ENCODE measurements around the gene GALNT7.

GALNT7 gene

DNA sequence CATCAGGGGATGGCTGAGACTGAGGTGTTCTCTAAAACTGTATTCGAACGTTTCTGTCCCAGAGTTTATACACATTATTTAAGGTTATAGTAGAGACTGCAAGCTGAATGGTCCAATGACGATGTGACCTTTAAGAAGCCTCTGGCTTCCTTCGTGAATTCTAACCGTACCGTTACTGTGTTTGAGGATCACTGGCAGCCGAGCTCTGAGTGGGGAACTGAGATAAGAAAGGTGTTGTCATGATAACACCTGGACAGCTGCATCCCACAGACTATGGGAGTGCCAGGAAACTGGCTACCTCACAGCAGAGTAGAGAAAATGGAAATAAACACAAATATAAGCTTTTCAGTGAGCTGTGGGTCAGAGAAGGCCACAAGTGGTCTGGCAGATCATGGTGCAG, 106.5 kb downstream of the GALNT7 start:
- TF ChIP-seq EZH2phosphoT487 (conservative IDR thresholded peaks at IDR 0.05; ENCODE audit: low read length): no peak
- TF ChIP-seq, protein P1, sequence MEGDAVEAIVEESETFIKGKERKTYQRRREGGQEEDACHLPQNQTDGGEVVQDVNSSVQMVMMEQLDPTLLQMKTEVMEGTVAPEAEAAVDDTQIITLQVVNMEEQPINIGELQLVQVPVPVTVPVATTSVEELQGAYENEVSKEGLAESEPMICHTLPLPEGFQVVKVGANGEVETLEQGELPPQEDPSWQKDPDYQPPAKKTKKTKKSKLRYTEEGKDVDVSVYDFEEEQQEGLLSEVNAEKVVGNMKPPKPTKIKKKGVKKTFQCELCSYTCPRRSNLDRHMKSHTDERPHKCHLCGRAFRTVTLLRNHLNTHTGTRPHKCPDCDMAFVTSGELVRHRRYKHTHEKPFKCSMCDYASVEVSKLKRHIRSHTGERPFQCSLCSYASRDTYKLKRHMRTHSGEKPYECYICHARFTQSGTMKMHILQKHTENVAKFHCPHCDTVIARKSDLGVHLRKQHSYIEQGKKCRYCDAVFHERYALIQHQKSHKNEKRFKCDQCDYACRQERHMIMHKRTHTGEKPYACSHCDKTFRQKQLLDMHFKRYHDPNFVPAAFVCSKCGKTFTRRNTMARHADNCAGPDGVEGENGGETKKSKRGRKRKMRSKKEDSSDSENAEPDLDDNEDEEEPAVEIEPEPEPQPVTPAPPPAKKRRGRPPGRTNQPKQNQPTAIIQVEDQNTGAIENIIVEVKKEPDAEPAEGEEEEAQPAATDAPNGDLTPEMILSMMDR (IDR thresholded peaks at IDR 0.05; ENCODE audit: insufficient read depth, low read length, poor library complexity, severe bottlenecking): no peak
- no peaks in the 10 kb centered on the region for H3F3A ChIP-seq (ENCODE audit: insufficient read depth)
- H4K20me1 ChIP-seq (ENCODE audit: low read depth, low read length): no peaks in the 10 kb centered on the region
- H3K79me2 ChIP-seq (ENCODE audit: insufficient read depth, low read length): no peaks in the 10 kb centered on the region; the same call in 1 of the 2 replicates
- no peaks in the 10 kb centered on the region for H3K27me3 ChIP-seq (ENCODE audit: low read length)
- H2AFZ ChIP-seq (ENCODE audit: low read depth, low read length, severe bottlenecking): no peak overlapping the region
- H3K4me3 ChIP-seq (ENCODE audit: insufficient read depth, low read length, poor library complexity, severe bottlenecking): no peak overlapping the region
- H3K9ac ChIP-seq (ENCODE audit: low read length): no peak overlapping the region
- no peaks in the 10 kb centered on the region for H3K9me3 ChIP-seq (ENCODE audit: insufficient read depth, low read length)
- H3K9me2 ChIP-seq (replicated peaks; ENCODE audit: insufficient read depth, low read length): no peaks in the 10 kb centered on the region
- H3K27ac ChIP-seq (ENCODE audit: low read depth, low read length): no peak overlapping the region
- no peak overlapping the region for H3K4me2 ChIP-seq (ENCODE audit: low read depth, low read length, poor library complexity, severe bottlenecking)
- H3K36me3 ChIP-seq (ENCODE audit: low read length): no peaks in the 10 kb centered on the region

DNA sequence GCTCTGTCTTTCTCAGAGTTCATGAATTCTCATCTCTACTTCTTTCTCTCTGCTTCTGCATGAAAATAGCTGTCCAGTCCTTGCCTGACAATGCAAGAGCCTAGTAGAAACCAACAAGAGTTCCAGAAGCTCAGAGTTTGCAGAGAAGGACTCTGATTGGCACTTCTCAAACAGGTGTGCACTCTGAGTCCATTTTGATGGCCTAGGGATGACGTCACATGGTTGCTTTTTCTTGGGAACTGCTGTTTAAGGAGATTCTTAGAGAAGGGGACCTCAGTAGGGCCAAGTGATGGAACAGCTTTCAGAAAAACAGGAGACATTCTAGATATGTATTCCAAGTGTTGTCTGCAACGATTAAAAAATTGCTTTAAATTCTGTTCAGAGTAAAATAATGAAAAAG, 108.7 kb downstream of the GALNT7 start:
- H3K79me2 ChIP-seq (ENCODE audit: insufficient read depth, low read length): no peaks in the 10 kb centered on the region; the same call in 1 of the 2 replicates
- no peaks in the 10 kb centered on the region for H3K36me3 ChIP-seq (ENCODE audit: low read length)
- no peak overlapping the region for H2AFZ ChIP-seq (ENCODE audit: low read depth, low read length, severe bottlenecking)
- H4K20me1 ChIP-seq (ENCODE audit: low read depth, low read length): no peaks in the 10 kb centered on the region
- no peaks in the 10 kb centered on the region for H3F3A ChIP-seq (ENCODE audit: insufficient read depth)
- H3K9ac ChIP-seq (ENCODE audit: low read length): no peak overlapping the region
- no peak for TF ChIP-seq EZH2phosphoT487 (conservative IDR thresholded peaks at IDR 0.05; ENCODE audit: low read length)
- TF ChIP-seq, protein P1 (IDR thresholded peaks at IDR 0.05; ENCODE audit: insufficient read depth, low read length, poor library complexity, severe bottlenecking): no peak
- no peaks in the 10 kb centered on the region for H3K9me3 ChIP-seq (ENCODE audit: insufficient read depth, low read length)
- H3K27ac ChIP-seq (ENCODE audit: low read depth, low read length): no peak overlapping the region
- no peaks in the 10 kb centered on the region for H3K9me2 ChIP-seq (replicated peaks; ENCODE audit: insufficient read depth, low read length)
- H3K4me2 ChIP-seq (ENCODE audit: low read depth, low read length, poor library complexity, severe bottlenecking): no peak overlapping the region
- H3K4me3 ChIP-seq (ENCODE audit: insufficient read depth, low read length, poor library complexity, severe bottlenecking): no peak overlapping the region
- no peaks in the 10 kb centered on the region for H3K27me3 ChIP-seq (ENCODE audit: low read length)

DNA sequence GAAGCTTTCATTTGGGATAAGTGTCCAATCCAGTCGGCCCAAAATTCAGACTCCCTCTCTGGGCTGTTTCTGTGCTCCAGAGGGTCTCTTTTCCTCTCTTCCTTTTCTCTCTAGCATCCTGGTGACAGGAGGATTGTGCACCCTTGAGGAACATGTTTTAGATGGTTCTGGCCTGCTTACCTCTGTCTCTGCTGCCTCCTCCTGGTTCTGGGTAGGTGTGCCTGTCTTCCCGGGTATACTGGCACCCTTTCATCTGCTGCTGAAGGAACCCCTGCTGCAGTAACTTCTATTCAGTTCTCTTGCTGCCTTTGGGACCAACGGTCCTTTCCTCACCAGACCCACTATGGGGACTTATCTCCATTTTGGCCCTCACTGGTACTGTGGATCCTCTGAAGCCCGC, 112.4 kb downstream of the GALNT7 start:
- Histone ChIP-seq H3K9me3 (ENCODE audit: insufficient read depth, low read length) (no peaks in the 10 kb centered on the region), H3K27me3 (ENCODE audit: low read length) (no peaks in the 10 kb centered on the region), H3K4me3 (ENCODE audit: insufficient read depth, low read length, poor library complexity, severe bottlenecking) (no peak overlapping the region), H3K9me2 (replicated peaks; ENCODE audit: insufficient read depth, low read length) (no peaks in the 10 kb centered on the region), H3K27ac (ENCODE audit: low read depth, low read length) (no peak overlapping the region), H2AFZ (ENCODE audit: low read depth, low read length, severe bottlenecking) (no peak overlapping the region), H3K79me2 (ENCODE audit: insufficient read depth, low read length) (no peaks in the 10 kb centered on the region; the same call in 1 of the 2 replicates), H3K4me2 (ENCODE audit: low read depth, low read length, poor library complexity, severe bottlenecking) (no peak overlapping the region), H4K20me1 (ENCODE audit: low read depth, low read length) (no peaks in the 10 kb centered on the region), H3K36me3 (ENCODE audit: low read length) (no peaks in the 10 kb centered on the region), H3F3A (ENCODE audit: insufficient read depth) (no peaks in the 10 kb centered on the region), H3K9ac (ENCODE audit: low read length) (no peak overlapping the region)
- no peak for TF ChIP-seq EZH2phosphoT487 (conservative IDR thresholded peaks at IDR 0.05; ENCODE audit: low read length)
- TF ChIP-seq, protein P1 (IDR thresholded peaks at IDR 0.05; ENCODE audit: insufficient read depth, low read length, poor library complexity, severe bottlenecking): no peak

All from SU-DHL-6 (cell line).